Activated T-helper 2 cell treated with anti-CD3 and anti-CD28 coated beads, Interferon-gamma antibody, Interleukin-2, Interleukin-4, amounts not matched to agents 10 μg/mL and 5 μg/mL and 100 μg/mL, durations not matched to agents 14 hours and 24 hours and 36 hours (primary cell): ENCODE results near the gene IL18RAP. TPM values are rescaled to one million over a fixed set of nuclear protein-coding genes. Genes with fewer than 3 reads are reported as not detected.

Source experiments
- DNase-seq: peaks from one replicate; pipeline ENCODE4 v3.0.0; 2021; ENCODE audit warnings: low spot score
- H3K27ac Mint-ChIP-seq: one replicate; pipeline ENCODE4 v1.8.0; 2021; ENCODE audit warnings: mixed read lengths
- H3K27me3 Mint-ChIP-seq: one replicate; pipeline ENCODE4 v1.8.0; 2021; ENCODE audit warnings: low read depth, mixed read lengths
- H3K36me3 Mint-ChIP-seq: one replicate; pipeline ENCODE4 v1.8.0; 2021; ENCODE audit warnings: low read depth, mixed read lengths
- H3K4me1 Mint-ChIP-seq: one replicate; pipeline ENCODE4 v1.8.0; 2021; ENCODE audit warnings: low read depth, mixed read lengths
- H3K4me3 Mint-ChIP-seq: one replicate; pipeline ENCODE4 v1.8.0; 2021; ENCODE audit warnings: low read depth, mild to moderate bottlenecking, moderate library complexity, mixed read lengths
- H3K9me3 Mint-ChIP-seq: one replicate; pipeline ENCODE4 v1.8.0; 2021; ENCODE audit warnings: mixed read lengths
- intact Hi-C: fragments of 100-400 bp; cut with micrococcal nuclease; formaldehyde crosslinking; loops from one replicate; pipeline ENCODE4 v1.15.1; 2023
- total RNA-seq: library from RNA; stranded (reverse); gene quantifications from 2 replicates; pipeline ENCODE4 v1.2.3, GENCODE V29; 2022

The IL18RAP gene
- total RNA-seq, 1 donor from 2014 or later, result 6.8 TPM

DNA sequence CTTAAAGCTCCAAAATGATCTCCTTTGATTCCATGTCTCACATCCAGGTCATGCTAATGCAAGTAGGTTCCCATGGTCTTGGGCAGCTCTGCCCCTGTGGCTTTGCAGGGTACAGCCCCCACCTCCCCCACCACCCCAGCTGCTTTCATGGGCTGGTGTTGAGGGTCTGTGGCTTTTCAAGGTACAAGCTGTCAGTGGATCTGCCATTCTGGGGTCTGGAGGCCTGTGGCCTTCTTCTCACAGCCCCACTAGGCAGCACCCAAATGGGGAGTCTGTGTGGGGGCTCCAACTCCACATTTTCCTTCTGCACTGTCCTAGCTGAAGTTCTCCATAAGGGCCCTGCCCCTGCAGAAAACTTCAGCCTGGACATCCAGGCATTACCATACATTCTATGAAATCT, 69.0 kb downstream of the IL18RAP start:
- Mint-ChIP-seq H3K4me1 (peaks cover 9% of the 10 kb centered on the region), H3K4me3 (no peak overlapping the region), H3K36me3 (no peaks in the 10 kb centered on the region), H3K27ac (no peak overlapping the region), H3K27me3 (peaks cover 24% of the 10 kb centered on the region), H3K9me3 (no peaks in the 10 kb centered on the region)
- no peak for DNase-seq
- intact Hi-C loops, result no loop called here

DNA sequence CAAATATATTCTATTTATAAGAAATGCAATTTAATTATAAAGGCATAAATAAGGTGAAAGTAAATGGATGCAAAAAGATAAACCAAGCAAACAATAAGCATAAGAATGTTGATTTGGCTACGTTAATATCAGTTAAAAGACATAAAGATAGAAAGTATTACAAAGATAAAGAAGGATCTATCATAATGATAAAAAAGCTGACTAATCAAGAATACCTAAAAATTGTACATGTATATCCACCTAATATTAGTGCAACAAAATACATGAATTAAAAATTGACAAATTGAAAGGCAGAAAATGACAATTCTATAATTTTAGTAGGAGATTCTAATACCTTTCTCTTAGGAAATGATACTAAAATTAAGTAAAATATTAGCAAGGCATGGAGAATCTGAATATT, 71.6 kb downstream of the IL18RAP start:
- Mint-ChIP-seq H3K4me3 (no peak overlapping the region), H3K27ac (no peak overlapping the region), H3K4me1 (peaks cover 4% of the 10 kb centered on the region), H3K36me3 (no peaks in the 10 kb centered on the region), H3K9me3 (no peaks in the 10 kb centered on the region), H3K27me3 (peaks cover 22% of the 10 kb centered on the region)
- intact Hi-C loops, result no loop called here
- DNase-seq, result no peak

DNA sequence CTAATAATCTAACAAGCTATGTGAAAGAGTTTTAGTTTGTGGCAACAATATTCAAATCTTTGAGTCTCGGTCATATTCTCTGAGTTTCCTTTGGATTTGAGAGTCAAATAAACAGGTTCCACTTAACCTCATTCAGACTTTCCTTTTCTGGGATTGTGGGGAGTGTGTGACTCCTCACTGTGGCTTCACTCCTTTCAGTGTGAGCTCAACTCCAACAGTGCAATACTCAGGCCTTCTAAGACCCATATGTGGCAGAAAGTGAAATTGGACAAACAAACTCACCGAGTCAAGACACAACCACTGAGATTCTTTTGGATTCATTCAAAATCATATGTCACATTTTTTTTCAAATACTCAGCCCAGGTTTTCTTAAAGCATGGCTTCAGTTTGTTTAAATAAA, 75.5 kb downstream of the IL18RAP start:
- peaks cover 19% of the 10 kb centered on the region for H3K27me3 Mint-ChIP-seq
- no peaks in the 10 kb centered on the region for H3K9me3 Mint-ChIP-seq
- DNase-seq, result no peak
- no peaks in the 10 kb centered on the region for H3K36me3 Mint-ChIP-seq
- no peak overlapping the region for H3K4me3 Mint-ChIP-seq
- intact Hi-C loops, result no loop called here
- no peaks in the 10 kb centered on the region for H3K4me1 Mint-ChIP-seq
- no peak overlapping the region for H3K27ac Mint-ChIP-seq

DNA sequence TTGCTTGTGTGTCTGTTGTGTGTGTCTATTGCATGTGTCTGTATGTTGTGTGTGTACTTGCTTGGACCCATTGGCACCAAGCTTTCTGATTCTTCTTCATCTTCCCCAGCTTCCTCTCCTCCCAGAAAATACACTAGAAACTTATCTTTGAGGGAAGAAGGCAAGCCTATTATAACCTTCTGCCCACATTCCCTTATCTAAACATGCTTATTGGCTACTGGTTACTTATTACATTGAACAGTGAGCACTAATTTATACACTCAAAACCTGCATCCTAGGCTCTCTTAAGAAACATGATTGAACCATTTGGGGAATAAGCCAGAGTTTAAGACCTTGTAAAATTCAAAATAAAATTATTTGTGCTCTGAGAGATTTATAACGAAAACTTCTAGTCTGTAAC, 76.6 kb downstream of the IL18RAP start:
- DNase-seq, result no peak
- no peaks in the 10 kb centered on the region for H3K9me3 Mint-ChIP-seq
- H3K27me3 Mint-ChIP-seq, result peaks cover 17% of the 10 kb centered on the region
- H3K27ac Mint-ChIP-seq, result no peak overlapping the region
- no peaks in the 10 kb centered on the region for H3K4me1 Mint-ChIP-seq
- intact Hi-C loops, result no loop called here
- H3K36me3 Mint-ChIP-seq, result no peaks in the 10 kb centered on the region
- H3K4me3 Mint-ChIP-seq, result no peak overlapping the region

Other genes starting within 250 kb of the IL18RAP start
- gene IL1RL2, start 236.1 kb upstream of the IL18RAP start, total RNA-seq, result not detected in 2 replicates
- gene IL1RL1, start 111.6 kb upstream of the IL18RAP start, total RNA-seq, result 10.7 and 11.1 TPM in 2 replicates
- 61.9 and 68.2 TPM in 2 replicates for gene IL18R1, start 67.4 kb upstream of the IL18RAP start, total RNA-seq
- 0.09 TPM in 2 replicates for gene SLC9A4, start 50.1 kb downstream of the IL18RAP start, total RNA-seq
- not detected in 2 replicates for gene SLC9A2, start 196.4 kb downstream of the IL18RAP start, total RNA-seq